ENCODE results near the gene ULK2. TPM values are rescaled to one million over a fixed set of nuclear protein-coding genes. Genes with fewer than 3 reads are reported as not detected.

The ULK2 gene
- total RNA-seq, 1 experiment from 2014 or later, result 12.7 TPM

- no peaks in the 10 kb centered on the region for H3K9me2 ChIP-seq (ENCODE audit: insufficient read depth)
- intact Hi-C loops (cut with micrococcal nuclease), result no loop called here
- no peak overlapping the region for H3K9ac ChIP-seq (ENCODE audit: low read length)
- no peak overlapping the region for H2AFZ ChIP-seq (ENCODE audit: low read depth, low read length, poor library complexity, severe bottlenecking)
- H3K27me3 ChIP-seq (ENCODE audit: insufficient read depth, low read length), result no peaks in the 10 kb centered on the region
- ATAC-seq (no peak), DNase-seq (ENCODE audit: low read depth, low spot score) (no peak)
- H4K20me1 ChIP-seq (ENCODE audit: insufficient read depth), result no peaks in the 10 kb centered on the region
- H3K79me2 ChIP-seq (ENCODE audit: insufficient read depth, low read length), result no peaks in the 10 kb centered on the region
- CTCF ChIA-PET, result no interaction called here
- H3K4me1 ChIP-seq (ENCODE audit: control insufficient read depth in 1 of 2, insufficient read depth in 2 of 2, low read length in 2 of 2), result 0 out of 4 replicates have a peak, but pooled peaks cover 0 to 2% of the 10 kb centered on the region in 2 experiments
- H3K4me2 ChIP-seq (ENCODE audit: low read length), result no peak overlapping the region
- no peaks in the 10 kb centered on the region for H3K9me3 ChIP-seq (ENCODE audit: control insufficient read depth in 1 of 2, insufficient read depth in 1 of 2, low read depth in 1 of 2, low read length in 2 of 2)
- RAD21 ChIA-PET (ENCODE audit: low non-redundant PET in 1 of 2, low total read pairs in 2 of 2, uncharacterized antibody in 2 of 2, unreplicated experiment in 2 of 2), result no interaction called here
- no peak overlapping the region for H3K4me3 ChIP-seq (replicated peaks in 1 of 2; ENCODE audit: low read depth in 1 of 2, low read length in 2 of 2)
- no peak overlapping the region for H3K27ac ChIP-seq (ENCODE audit: low read depth, low read length)
- TF ChIP-seq EZH2phosphoT487 (IDR thresholded peaks at IDR 0.05; ENCODE audit: borderline replicate concordance), result no peak
- TF ChIP-seq FOSL1 (IDR thresholded peaks at IDR 0.05; ENCODE audit: low read depth), result no peak
- no peak for TF ChIP-seq YY1 (IDR thresholded peaks at IDR 0.05; ENCODE audit: extremely low read depth, insufficient replicate concordance, low read depth, low read length)
- TF ChIP-seq SIN3A (IDR thresholded peaks at IDR 0.05; ENCODE audit: low read depth), result no peak
- no peak for TF ChIP-seq RAD21 (IDR thresholded peaks at IDR 0.05; ENCODE audit: low read depth)
- BruUV-seq (replicated peaks), result no TSS peak
- POLR2A ChIA-PET, result no interaction called here
- peaks cover 16 to 17% of the 10 kb centered on the region in 2 experiments for H3K36me3 ChIP-seq (ENCODE audit: control insufficient read depth in 1 of 2, insufficient read depth in 2 of 2, low read length in 2 of 2)
Measured at GRCh38 chr17:19915245-19915978, 47.7 kb upstream of the ULK2 start.

DNA sequence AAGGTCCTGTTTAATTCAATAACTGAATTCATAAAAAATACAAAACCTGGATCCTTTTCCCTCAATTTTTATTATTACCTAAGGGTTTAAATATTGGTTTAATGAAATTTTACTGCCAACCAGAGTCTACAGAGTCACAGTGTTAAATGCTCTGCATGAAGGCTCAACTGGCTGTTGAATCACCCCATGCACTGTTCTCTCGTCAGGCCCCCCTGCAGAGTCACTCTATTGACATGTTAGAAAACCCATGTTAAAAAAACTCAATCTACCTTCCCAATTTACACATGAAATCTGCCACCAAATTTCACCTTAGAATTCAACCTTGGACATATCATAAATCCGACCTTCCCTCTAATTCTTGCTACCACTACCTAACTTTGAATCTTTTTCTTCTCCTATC lies 43.3 kb upstream of the ULK2 start:
- no peak overlapping the region for H3K4me2 ChIP-seq (ENCODE audit: low read length)
- peaks cover 14 to 25% of the 10 kb centered on the region in 2 experiments for H3K36me3 ChIP-seq (ENCODE audit: control insufficient read depth in 1 of 2, insufficient read depth in 2 of 2, low read length in 2 of 2)
- TF ChIP-seq TCF7L2 (IDR thresholded peaks at IDR 0.05; ENCODE audit: borderline replicate concordance, extremely low read depth, insufficient read depth, insufficient read length) (no peak), JUND (IDR thresholded peaks at IDR 0.05) (no peak), RAD21 (IDR thresholded peaks at IDR 0.05; ENCODE audit: low read depth) (no peak), POLR2AphosphoS5 (IDR thresholded peaks at IDR 0.05; ENCODE audit: low read depth, low read length) (no peak), ELF1 (IDR thresholded peaks at IDR 0.05; ENCODE audit: borderline replicate concordance, low read depth) (no peak), REST (IDR thresholded peaks at IDR 0.05; ENCODE audit: low read depth) (no peak), SP1 (IDR thresholded peaks at IDR 0.05; ENCODE audit: low read depth) (no peak), POLR2A (IDR thresholded peaks at IDR 0.05; ENCODE audit: borderline replicate concordance, extremely low read depth, insufficient read depth, insufficient read length) (no peak), CTCF (IDR thresholded peaks at IDR 0.05 in 2 of 3, conservative IDR thresholded peaks at IDR 0.05 in 1 of 3; ENCODE audit: borderline replicate concordance in 1 of 3, insufficient read depth in 1 of 3, low read depth in 2 of 3, low read length in 2 of 3) (no peak), EZH2phosphoT487 (IDR thresholded peaks at IDR 0.05; ENCODE audit: borderline replicate concordance) (no peak)
- TF ChIP-seq, protein P1, sequence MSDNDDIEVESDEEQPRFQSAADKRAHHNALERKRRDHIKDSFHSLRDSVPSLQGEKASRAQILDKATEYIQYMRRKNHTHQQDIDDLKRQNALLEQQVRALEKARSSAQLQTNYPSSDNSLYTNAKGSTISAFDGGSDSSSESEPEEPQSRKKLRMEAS (IDR thresholded peaks at IDR 0.05), result no peak

More for the DNA sequence above, 43.3 kb upstream of the ULK2 start:
- Histone ChIP-seq H3K9me3 (ENCODE audit: control insufficient read depth in 1 of 2, insufficient read depth in 1 of 2, low read depth in 1 of 2, low read length in 2 of 2) (no peaks in the 10 kb centered on the region), H3K9me2 (ENCODE audit: insufficient read depth) (no peaks in the 10 kb centered on the region), H4K20me1 (ENCODE audit: insufficient read depth) (no peaks in the 10 kb centered on the region), H3K9ac (ENCODE audit: low read length) (no peak overlapping the region), H3K4me3 (replicated peaks in 1 of 2; ENCODE audit: low read depth in 1 of 2, low read length in 2 of 2) (no peak overlapping the region), H2AFZ (ENCODE audit: low read depth, low read length, poor library complexity, severe bottlenecking) (no peak overlapping the region), H3K4me1 (ENCODE audit: control insufficient read depth in 1 of 2, insufficient read depth in 2 of 2, low read length in 2 of 2) (peaks cover 0 to 17% of the 10 kb centered on the region in 2 experiments; a peak in 2 of 4 replicates), H3K27me3 (ENCODE audit: insufficient read depth, low read length) (no peaks in the 10 kb centered on the region), H3K27ac (ENCODE audit: low read depth, low read length) (no peak overlapping the region), H3K79me2 (ENCODE audit: insufficient read depth, low read length) (no peaks in the 10 kb centered on the region)
- ChIA-PET RAD21 (ENCODE audit: low non-redundant PET in 1 of 2, low total read pairs in 2 of 2, uncharacterized antibody in 2 of 2, unreplicated experiment in 2 of 2) (no interaction called here), POLR2A (no interaction called here), CTCF (no interaction called here)
- intact Hi-C loops (cut with micrococcal nuclease), result no loop called here
- ATAC-seq (no peak), DNase-seq (ENCODE audit: low read depth, low spot score) (no peak)
- BruUV-seq (replicated peaks), result no TSS peak
